SK-N-MC (cell line): ENCODE data around the gene RNASEL.

Experiments used
- EZH2 ChIP-seq: fragments of 200-600 bp; sonication (generic); IDR thresholded peaks from one replicate; pipeline ENCODE4 v1.6.1; 2017; ENCODE audit warnings: antibody characterized with exemption
- FOXP2 ChIP-seq: optimal IDR thresholded peaks from 2 replicates; pipeline ENCODE3; 2011; ENCODE audit warnings: mild to moderate bottlenecking, moderate library complexity; ENCODE audit not compliant: insufficient read depth; ENCODE audit errors: extremely low read length, control extremely low read depth
- POLR2AphosphoS5 ChIP-seq: IDR thresholded peaks from 2 replicates; pipeline ENCODE4 v1.6.1; 2012; ENCODE audit warnings: mild to moderate bottlenecking, low read depth, low read length, borderline replicate concordance

DNA sequence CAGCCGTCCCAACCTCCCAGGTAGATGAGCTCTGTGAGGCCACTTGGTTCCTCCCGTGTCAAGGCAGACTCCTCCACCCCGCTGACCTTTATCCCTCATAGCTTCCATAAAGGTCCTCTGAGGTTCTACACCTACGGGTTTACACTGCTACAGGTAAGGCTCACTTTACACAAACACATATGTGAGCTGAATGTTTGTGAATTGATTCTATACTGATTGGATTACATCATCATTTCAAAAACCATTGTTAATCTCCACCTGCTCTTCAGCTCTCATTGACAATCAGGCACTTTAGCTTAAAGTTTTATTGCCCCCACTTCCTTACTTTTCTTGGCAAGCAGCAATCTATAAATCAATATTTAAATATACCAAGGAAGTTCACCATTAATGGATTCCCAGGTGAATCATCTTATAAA, 28.0 kb upstream of the RNASEL start:
- TF ChIP-seq POLR2AphosphoS5 (no peak), EZH2 (no peak), FOXP2 (no peak)
